Keratinocyte (primary cell): ENCODE measurements around the gene ISM1. TPM values are rescaled to one million over a fixed set of nuclear protein-coding genes. Genes with fewer than 3 reads are reported as not detected.

Source experiments
- DNase-seq: peaks from one replicate; pipeline ENCODE4 v3.0.0-alpha.2; 2011; ENCODE audit warnings: low read depth, missing footprints, low spot score
- FAIRE-seq: peaks from 2 replicates; lab custom pipeline; 2011; peaks lifted over from hg19 to GRCh38; lab: Jason Lieb, UNC
- H2AFZ ChIP-seq: 2 replicates; pipeline ENCODE4 v1.6.0; 2012; ENCODE audit warnings: low read length, control low read depth, inconsistent platforms; ENCODE audit not compliant: control insufficient read depth
- H3K27ac ChIP-seq: 2 replicates; pipeline ENCODE4 v1.5.1; 2011; ENCODE audit warnings: low read length; ENCODE audit not compliant: control insufficient read depth, insufficient read depth
- H3K27me3 ChIP-seq: 3 replicates; pipeline ENCODE4 v1.6.0; 2011; ENCODE audit warnings: low read length; ENCODE audit not compliant: control insufficient read depth, insufficient read depth; ENCODE audit errors: extremely low read depth
- H3K36me3 ChIP-seq, 2 experiments: 2 replicates in 1 of 2; 3 replicates in 1 of 2; pipeline ENCODE4 v1.5.1; 2011; ENCODE audit warnings: low read length in 2 of 2, mild to moderate bottlenecking in 1 of 2; ENCODE audit not compliant: control insufficient read depth in 2 of 2, insufficient read depth in 2 of 2; ENCODE audit errors: extremely low read depth in 1 of 2
- H3K4me1 ChIP-seq: 3 replicates; pipeline ENCODE4 v1.5.1; 2011; ENCODE audit warnings: low read length; ENCODE audit not compliant: control insufficient read depth, insufficient read depth; ENCODE audit errors: extremely low read depth
- H3K4me2 ChIP-seq: 3 replicates; pipeline ENCODE4 v1.6.0; 2011; ENCODE audit warnings: low read depth, low read length; ENCODE audit not compliant: control insufficient read depth, insufficient read depth; ENCODE audit errors: extremely low read depth
- H3K4me3 ChIP-seq, 3 experiments: fragments of 200-600 bp in 1 of 3; sonication (generic) in 1 of 3; 2 replicates in 2 of 3; 3 replicates in 1 of 3; pipeline ENCODE4 v1.5.1; 2011 to 2016; ENCODE audit warnings: low read length in 3 of 3, mild to moderate bottlenecking in 3 of 3, control low read depth in 2 of 3, inconsistent platforms in 1 of 3, low read depth in 1 of 3, mixed read lengths in 1 of 3, mixed run types in 1 of 3, moderate library complexity in 1 of 3; ENCODE audit not compliant: control insufficient read depth in 2 of 3, insufficient read depth in 2 of 3; ENCODE audit errors: extremely low read depth in 1 of 3
- H3K79me2 ChIP-seq: 2 replicates; pipeline ENCODE4 v1.6.0; 2012; ENCODE audit warnings: low read length; ENCODE audit not compliant: control insufficient read depth, insufficient read depth
- H3K9ac ChIP-seq: 3 replicates; pipeline ENCODE4 v1.6.0; 2011; ENCODE audit warnings: low read length; ENCODE audit not compliant: control insufficient read depth, insufficient read depth; ENCODE audit errors: extremely low read depth
- H3K9me1 ChIP-seq: 3 replicates; pipeline ENCODE4 v1.6.0; 2011; ENCODE audit warnings: low read length; ENCODE audit not compliant: control insufficient read depth, insufficient read depth; ENCODE audit errors: extremely low read depth
- H3K9me3 ChIP-seq: 2 replicates; pipeline ENCODE4 v1.5.1; 2012; ENCODE audit warnings: low read depth, low read length; ENCODE audit not compliant: control insufficient read depth
- H4K20me1 ChIP-seq: 3 replicates; pipeline ENCODE4 v1.6.0; 2011; ENCODE audit warnings: low read length; ENCODE audit not compliant: control insufficient read depth, insufficient read depth; ENCODE audit errors: extremely low read depth
- EZH2 ChIP-seq: IDR thresholded peaks from one replicate; pipeline ENCODE4 v1.6.1; 2012; ENCODE audit warnings: inconsistent platforms, mild to moderate bottlenecking, low read length, moderate library complexity
- dilution Hi-C: fragments of 300-500 bp; cut with MboI; formaldehyde crosslinking; loops from one replicate; pipeline ENCODE4 v1.7.0; 2020; ENCODE audit warnings: low sequenced_read_pairs; ENCODE audit not compliant: extremely low pct_ligation_motif_present
- polyA plus RNA-seq, 5 experiments: library from polyadenylated mRNA; depleted of rRNA in 3 of 5; stranded (reverse) in 3 of 5; stranded (forward) in 1 of 5; unstranded in 1 of 5; fragments of >200 nt; gene quantifications; 1 replicate in 1 of 5; 2 replicates in 3 of 5; 3 replicates in 1 of 5; pipeline versions ENCODE4 v1.2.1 to v1.2.3, GENCODE V29; 2011 to 2012; ENCODE audit warnings: missing spikeins in 2 of 5, low read depth in 1 of 5, low replicate concordance in 1 of 5
- TF ChIP-seq, protein P1 (sequence below), 3 experiments: IDR thresholded peaks in 1 of 3; conservative IDR thresholded peaks in 1 of 3; optimal IDR thresholded peaks in 1 of 3; 2 replicates in 2 of 3; 3 replicates in 1 of 3; pipeline versions ENCODE3 to v1.5.1; 2011; ENCODE audit warnings: low read length in 3 of 3, mild to moderate bottlenecking in 3 of 3, moderate library complexity in 2 of 3, control low read depth in 1 of 3, inconsistent platforms in 1 of 3; ENCODE audit not compliant: insufficient read depth in 2 of 3; ENCODE audit errors: extremely low read depth in 1 of 3

Gene ISM1
- polyA plus RNA-seq, 1 donor (not counting 4 experiments of a cell fraction or from before 2014, with no cell fraction given): 3.3 TPM

DNA sequence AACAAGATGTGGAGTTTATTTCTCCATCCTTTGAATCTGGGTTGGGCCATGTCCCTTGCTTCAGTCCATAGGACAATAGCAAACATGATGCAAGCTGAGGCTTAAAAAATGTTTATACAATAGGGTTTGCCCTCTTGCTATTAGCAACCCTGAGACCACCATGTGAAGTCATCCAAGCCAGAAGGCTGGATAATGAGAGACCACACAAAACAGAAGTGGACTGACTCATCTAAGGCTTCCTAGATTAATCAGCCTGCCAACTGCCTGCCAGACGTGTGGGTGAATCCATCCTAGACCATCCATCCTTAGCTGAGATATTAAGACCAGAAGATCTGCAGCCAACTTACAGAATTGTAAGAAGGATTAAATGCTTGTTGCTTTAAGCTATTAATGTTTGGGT is 38.1 kb upstream of the ISM1 start:
- no peaks in the 10 kb centered on the region for H4K20me1 ChIP-seq
- no peaks in the 10 kb centered on the region for H3K9me1 ChIP-seq
- no peak overlapping the region for H3K4me2 ChIP-seq
- TF ChIP-seq, protein P1, sequence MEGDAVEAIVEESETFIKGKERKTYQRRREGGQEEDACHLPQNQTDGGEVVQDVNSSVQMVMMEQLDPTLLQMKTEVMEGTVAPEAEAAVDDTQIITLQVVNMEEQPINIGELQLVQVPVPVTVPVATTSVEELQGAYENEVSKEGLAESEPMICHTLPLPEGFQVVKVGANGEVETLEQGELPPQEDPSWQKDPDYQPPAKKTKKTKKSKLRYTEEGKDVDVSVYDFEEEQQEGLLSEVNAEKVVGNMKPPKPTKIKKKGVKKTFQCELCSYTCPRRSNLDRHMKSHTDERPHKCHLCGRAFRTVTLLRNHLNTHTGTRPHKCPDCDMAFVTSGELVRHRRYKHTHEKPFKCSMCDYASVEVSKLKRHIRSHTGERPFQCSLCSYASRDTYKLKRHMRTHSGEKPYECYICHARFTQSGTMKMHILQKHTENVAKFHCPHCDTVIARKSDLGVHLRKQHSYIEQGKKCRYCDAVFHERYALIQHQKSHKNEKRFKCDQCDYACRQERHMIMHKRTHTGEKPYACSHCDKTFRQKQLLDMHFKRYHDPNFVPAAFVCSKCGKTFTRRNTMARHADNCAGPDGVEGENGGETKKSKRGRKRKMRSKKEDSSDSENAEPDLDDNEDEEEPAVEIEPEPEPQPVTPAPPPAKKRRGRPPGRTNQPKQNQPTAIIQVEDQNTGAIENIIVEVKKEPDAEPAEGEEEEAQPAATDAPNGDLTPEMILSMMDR (optimal IDR thresholded peaks at IDR 0.05 in 1 of 3, IDR thresholded peaks at IDR 0.05 in 1 of 3, conservative IDR thresholded peaks at IDR 0.05 in 1 of 3; ENCODE audit: extremely low read depth in 1 of 3, insufficient read depth in 2 of 3, low read length in 3 of 3): no peak
- no peak for TF ChIP-seq EZH2
- DNase-seq (no peak), FAIRE-seq (no peak)
- dilution Hi-C loops: no loop called here
- H3K36me3 ChIP-seq: no peaks in the 10 kb centered on the region
- H3K9me3 ChIP-seq: no peaks in the 10 kb centered on the region
- no peak overlapping the region for H3K27ac ChIP-seq
- no peak overlapping the region for H2AFZ ChIP-seq
- H3K4me3 ChIP-seq: no peak overlapping the region
- no peak overlapping the region for H3K9ac ChIP-seq
- H3K27me3 ChIP-seq: no peaks in the 10 kb centered on the region
- H3K79me2 ChIP-seq: no peaks in the 10 kb centered on the region
- no peaks in the 10 kb centered on the region for H3K4me1 ChIP-seq

DNA sequence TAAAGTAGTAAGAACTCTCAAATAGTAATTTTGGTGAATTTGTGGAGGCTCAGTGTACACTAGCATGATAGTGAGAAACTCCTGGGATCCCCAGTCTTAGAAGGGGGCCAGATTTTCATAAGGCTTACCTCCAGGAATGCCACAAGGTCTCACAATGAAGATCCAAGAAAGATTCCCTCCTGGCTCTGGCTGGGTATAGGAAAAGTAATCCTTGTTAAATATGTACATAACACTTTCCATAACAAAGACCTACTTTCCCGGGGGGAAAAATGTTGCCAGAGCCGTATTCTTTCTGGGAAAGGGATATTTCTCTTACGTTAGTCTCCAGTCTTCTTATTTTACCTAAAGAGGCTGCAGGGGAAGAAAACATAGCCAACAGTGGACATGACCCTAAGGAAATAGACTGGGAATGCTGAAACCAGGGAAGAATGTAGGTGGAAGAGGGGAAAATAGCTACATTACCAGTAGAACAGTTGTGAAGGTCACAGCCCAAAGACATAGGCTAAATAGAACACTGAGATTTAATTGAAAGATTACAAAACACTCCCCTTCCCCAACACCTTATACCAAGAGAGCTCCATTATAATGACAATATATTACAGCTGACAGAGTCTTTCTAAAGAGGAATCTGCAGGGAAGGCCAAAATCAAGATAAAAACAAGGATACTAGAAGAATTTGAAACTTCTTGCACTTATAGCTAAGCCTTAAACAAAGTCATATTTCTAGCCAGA is 34.9 kb upstream of the ISM1 start:
- dilution Hi-C loops: no loop called here
- Histone ChIP-seq H3K9ac (no peak overlapping the region), H3K9me3 (no peaks in the 10 kb centered on the region), H2AFZ (no peak overlapping the region), H3K27ac (no peak overlapping the region), H3K4me2 (no peak overlapping the region), H3K36me3 (no peaks in the 10 kb centered on the region), H3K4me3 (no peak overlapping the region), H3K79me2 (no peaks in the 10 kb centered on the region), H3K4me1 (no peaks in the 10 kb centered on the region), H3K9me1 (no peaks in the 10 kb centered on the region), H3K27me3 (no peaks in the 10 kb centered on the region), H4K20me1 (no peaks in the 10 kb centered on the region)
- FAIRE-seq: no peak
- no peak for DNase-seq
- no peak for TF ChIP-seq EZH2
- TF ChIP-seq, protein P1 (optimal IDR thresholded peaks at IDR 0.05 in 1 of 3, IDR thresholded peaks at IDR 0.05 in 1 of 3, conservative IDR thresholded peaks at IDR 0.05 in 1 of 3; ENCODE audit: extremely low read depth in 1 of 3, insufficient read depth in 2 of 3, low read length in 3 of 3): no peak
